ENCODE results near the gene CDC25A.
A peak's percentile ranks its signal among the peaks of the same experiment; 100 is the strongest.
"Not testable (repeated sequence)": the region's sequence is repeated elsewhere in the genome, so short reads cannot be mapped to it uniquely, and the experiment has no call there.

Gene CDC25A

DNA sequence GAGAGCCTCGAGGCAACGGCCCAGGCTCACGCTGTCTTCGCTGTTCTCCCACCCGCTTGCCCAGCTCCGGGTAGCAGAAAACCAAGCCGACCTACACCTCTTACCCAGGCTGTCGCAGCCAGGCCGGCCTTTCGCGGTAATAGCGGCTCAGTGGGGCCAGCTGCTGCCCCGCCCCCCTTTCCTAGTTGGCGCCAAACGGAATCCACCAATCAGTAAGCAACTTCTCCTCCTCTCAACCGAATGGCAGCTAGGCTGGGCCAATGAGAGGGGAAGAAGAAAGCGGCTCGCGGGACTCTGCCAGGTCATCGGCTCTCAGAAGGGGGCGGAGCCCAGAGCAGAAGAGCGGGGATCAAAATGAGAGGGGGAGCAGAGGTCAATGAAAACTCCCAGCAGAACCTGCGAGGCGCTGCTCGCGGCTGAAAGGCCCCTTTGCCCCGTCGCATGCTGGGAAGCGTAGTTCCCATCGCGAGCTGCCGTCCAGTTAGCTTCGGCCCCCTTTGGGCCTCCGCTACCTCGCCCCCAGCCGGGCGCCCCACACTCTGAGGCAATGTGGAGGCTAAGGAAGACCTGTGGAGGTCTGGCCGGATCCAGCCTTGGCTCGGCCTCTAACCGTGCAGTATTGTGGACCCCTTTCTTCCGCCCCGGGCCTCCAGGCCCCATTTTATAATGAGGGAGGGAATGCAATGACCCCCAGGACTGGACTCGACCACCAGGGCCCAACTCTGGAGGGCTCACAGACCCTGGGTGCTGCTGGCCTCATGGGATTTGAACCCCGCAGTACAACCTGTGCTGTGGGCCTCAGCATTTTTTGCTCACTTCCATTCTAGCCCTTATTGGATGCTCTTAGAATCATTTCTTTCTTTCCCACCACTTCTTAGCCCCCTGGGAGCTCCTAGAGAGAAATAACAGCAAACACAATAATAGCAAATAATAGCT, at the start of gene CDC25A:
Gene CDC25A, minus strand, starts transcription at position 152 of the 936 bp plus-strand sequence. CDS start 470 bp downstream, outside the sequence.
- DNase-seq, result peak; percentile 93

DNA sequence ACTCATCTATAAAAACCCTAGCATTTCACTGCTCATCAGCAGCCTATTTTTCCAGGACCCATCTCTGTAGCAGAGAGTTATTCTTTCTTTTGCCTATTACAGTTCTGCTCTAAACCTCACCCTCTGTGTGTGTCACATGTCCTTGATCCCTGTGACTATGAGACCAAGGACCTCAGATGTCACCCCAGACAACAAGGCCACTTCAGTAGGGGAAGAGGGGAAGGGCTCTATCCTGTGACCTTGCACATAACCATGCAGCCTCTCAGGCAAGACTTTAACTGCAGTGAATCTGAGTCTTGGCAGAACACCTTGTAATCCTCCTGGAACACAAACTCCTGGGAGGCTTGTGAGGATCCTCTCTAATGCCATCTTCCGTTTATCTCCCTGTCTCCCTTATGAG, 48.3 kb upstream of the CDC25A start:
- DNase-seq, result no peak

DNA sequence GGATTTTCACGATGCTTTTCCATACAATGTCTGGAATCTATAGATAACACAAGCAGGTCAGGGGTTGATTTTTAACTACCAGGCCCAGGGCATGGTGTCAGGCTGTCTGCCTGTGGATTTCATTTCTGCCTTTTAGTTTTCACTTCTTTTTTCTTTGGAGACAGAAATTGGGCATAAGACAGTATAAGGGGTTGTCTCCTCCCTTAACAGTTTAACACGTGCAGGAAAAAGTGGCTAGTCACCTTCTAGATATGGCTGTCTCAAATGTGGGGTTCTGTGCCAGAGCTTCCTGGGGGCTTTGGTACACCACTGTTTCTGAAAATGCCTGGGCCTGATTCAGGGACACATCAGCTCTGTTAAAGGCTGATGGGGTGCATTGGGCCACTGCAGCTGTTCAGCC, 45.3 kb upstream of the CDC25A start:
- no peak for DNase-seq

DNA sequence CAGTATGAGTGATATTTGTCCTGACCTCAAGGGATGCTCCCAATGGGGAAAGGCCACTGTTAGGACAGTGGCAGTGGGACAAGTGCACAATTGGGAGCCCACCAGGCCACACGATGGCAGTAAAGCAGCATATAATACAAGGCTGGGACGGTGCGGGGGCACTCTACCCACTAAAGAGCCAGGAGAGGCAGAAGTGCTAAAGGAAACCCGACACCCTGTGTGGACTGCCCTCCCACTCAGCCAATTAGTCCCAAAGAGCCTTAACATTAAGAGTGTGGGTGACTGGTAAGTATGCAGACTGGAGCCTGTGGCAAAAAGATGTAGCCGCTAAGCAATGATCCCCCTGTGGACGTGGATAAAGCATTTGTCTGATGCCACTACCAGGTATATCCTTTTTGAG, 44.5 kb upstream of the CDC25A start:
- peak; percentile 82 for DNase-seq

DNA sequence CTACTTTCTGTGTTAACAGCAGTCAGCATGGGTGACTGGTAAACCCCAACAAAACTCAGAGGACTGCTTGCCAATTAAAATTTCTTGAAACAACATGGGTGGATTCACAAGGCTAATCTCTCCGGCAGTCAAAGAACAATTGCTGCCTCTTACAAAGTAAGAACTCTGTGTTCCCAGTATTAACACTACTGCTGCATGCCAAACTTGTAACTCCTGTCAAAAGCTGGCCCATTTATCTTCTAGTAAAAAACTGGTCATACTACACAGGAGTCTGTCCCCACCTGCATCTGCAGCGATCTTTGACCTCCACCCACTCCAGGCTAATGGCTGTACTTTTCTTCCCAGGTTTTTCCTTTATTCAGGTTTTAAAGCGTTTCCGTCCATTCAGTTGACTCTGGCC, 44.0 kb upstream of the CDC25A start:
- no peak for DNase-seq

DNA sequence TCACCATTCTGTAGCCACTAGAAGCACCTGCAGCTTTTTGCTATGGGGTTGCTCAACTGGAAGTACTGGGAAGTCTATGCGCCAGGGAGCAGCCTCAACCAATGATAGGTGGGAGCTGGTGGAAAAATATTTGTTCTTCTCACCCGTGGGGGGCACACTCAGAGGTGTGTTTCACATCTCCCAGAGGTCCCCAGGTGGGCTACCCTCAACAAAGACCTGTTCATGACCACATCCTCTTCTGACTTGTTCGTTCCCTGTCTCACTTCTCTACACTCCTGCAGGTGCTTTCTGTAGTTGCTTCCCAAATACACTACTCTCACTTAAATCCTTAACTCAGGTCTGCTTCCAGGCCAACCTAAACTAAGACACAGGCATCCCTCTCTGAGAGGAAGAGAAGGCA, 38.7 kb upstream of the CDC25A start:
- no peak for DNase-seq

DNA sequence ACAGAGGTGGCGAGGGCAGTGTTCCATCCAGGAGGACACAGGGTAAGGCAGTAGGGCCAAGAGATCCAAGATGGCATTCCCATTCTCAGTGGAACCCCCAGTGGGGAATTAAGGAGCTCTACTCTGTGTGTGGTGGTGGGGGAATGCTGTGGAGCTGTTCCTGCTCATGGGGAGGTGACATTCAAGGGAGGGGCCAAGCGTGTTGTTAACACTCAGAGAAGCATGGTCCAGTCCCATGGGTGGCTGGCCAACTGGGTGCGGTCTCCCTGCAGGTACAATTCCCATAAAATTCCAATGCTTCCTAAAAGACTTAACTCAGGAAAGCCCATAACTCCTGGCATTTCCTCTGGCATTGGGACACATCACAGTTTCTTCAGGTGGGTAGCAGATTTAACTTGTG, 37.4 kb upstream of the CDC25A start:
- DNase-seq, result no peak

DNA sequence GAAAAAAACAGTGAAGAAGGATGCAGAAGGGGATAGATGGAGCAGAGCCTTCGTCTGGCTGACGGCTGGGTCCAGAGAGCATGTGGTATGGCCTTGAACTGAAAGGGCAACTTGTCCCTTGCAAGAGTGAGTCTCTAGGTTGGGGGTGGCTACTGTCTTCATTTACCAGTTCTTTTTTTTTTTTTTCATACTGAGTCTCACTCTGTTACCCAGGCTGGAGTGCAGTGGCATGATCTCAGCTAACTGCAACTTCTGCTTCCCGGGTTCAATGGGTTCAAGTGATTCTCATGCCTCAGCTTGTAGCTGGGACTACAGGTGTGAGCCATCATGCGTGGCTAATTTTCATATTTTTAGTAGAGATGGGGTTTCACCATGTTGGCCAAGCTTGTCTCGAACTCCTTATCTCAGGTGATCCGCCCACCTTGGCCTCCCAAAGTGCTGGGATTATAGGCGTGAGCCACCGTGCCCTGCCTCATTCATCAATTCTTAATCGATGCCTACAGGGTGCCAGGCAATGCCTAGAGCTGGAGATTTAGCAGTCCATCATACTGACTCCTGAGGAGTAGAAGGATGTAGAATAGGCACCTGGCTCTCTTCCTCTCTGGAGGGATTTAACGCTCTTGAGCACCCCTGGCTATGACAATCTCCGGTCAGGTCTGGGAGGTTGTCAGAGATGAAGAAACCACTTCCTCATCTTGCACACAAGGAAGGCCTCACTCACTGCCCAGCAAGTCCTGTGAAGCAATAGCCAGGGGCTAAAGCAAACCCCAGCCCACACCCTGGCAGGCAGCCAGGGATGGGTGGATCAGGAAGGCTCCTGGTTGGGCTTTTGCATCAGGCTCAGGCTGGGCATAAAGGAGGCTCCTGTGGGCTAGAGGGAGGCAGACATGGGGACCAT, 34.6 kb upstream of the CDC25A start, which contains the start of gene CAMP:
Gene CAMP, plus strand, starts transcription at position 880 of the 898 bp plus-strand sequence. Its CDS starts 17 bp downstream, at position 897.
- DNase-seq, result no peak

DNA sequence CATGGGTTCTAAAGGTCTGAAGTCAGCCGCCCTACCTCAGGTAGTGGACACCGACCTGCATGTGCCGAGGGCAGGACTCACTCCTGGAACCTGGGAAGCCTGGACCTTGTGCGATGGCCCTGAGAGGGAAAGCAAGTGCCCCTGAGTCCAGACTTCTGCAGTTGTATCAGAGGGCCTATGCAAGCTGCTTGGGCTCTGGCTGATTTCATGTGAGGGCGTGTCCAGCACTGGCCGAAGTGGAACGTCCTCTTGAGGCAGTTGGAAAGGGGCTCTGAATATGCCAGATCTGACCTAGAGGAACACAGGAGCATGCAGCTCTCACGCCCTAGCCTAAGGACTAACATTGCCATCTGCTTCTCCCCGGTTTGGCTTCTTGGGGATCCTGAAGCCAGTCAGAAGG, 32.5 kb upstream of the CDC25A start:
- DNase-seq, result no peak

DNA sequence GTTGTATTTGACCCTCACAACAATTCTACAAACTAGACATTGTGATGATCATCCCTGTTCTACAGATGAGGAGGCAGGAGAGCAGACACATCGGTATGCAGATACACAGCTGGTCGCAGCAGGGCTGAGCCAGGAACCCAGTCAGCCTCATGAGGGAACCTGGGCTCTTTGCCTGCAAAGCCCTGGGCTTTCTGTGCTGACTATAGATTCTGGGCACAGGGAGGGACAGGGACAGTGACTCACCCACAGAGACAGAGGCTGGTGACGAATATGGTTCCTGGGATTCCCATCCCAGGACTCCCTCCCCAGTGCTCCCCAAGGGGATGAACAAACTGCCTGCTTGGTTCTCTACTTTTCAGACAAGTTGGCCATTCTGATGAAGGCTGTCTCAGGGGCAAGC, 31.3 kb upstream of the CDC25A start:
- DNase-seq, result no peak

DNA sequence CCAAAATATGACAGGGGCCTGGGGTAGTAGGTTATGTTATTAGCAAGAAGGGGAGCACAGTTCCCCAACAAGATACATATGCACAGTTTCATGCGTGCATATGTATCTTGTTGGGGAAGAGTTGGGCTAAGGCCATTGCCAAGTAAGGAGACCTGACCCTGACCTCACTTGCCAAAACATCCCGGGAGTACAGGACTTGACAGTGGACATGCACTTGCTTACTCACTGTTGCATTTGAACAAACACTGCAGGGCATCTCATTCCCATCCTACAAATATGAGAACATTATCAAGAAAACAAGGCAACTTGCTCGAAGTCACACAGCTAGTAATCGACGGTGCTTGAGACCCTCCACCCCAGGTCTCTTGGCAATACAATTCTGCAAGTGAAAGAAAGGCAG, 30.3 kb upstream of the CDC25A start:
- DNase-seq, result no peak

DNA sequence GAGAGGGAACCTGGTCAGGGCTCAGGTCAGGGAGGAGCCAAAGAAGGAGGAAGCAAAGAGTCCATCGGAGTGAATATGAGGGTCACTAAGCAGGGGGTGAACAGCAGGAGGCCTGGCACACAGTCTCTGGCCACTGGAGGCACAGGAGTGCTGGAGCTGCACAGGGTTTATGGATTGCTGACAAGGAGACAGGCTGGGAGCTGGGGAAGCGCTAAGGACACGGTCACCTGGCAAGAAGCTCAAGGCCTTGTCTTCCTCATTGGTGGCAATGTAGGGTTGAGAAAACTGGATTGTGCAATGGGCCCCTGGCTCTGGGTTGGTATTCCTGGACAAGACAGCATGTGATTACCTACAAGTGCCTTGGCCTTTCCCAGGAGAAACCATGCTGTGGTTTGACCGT, 29.2 kb upstream of the CDC25A start:
- no peak for DNase-seq

DNA sequence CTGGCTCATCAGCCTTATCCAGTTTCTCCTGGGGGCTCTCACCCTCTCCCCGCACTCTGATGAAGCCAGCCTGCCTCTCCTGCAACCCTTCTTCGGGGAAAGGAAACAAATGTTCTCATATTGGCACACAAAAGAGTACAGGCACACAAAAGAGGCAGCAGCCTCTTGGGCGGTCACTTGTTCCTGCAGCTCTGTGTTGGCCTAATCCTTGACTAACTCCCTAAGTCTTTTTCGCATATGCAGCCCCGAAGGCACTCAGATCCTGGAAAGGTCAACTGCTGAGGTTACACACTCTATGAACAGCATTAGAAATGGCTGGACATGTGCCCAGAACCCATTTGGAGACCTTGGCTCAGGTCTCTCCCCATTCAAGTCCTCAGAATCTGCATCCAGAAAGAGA, 27.7 kb upstream of the CDC25A start:
- DNase-seq, result no peak

DNA sequence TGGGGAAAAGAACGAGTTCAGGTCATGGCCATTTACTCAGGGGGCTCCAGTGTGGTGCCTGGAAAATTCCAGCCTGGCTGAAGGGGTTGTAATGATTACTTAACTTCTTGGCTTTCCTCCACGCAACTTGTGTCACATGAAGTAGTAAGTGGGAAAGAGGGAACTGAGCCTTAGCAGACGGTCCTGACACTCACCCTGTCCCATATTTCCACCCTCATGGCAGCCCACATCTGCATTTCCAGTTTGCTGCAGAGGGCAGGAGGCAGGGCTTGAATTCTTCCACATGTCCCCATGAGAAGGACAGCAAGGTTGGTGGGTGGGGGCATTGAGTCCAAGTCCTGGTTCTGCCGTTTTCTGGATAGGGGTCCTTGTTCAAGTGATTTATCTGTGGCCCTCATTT, 27.2 kb upstream of the CDC25A start:
- no peak for DNase-seq

DNA sequence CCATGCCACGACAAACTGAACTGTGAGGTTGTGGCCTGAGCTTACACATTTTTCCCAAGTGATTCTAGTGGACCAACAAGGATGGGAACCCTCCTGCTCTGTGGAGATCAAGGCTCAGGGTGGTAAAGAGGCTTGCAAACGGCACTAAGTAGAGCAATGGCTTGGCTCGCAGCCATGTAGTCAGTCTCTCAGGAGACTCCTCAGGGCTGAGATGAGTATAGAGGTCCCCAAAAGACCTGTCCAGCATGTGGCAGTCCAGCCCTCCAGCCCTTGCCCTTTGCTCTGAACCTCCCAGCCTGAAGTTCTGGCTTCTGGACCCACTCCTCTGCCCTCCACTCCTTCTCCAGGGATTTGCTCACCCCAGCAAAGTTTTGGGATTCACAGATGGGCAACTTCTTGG, 26.8 kb upstream of the CDC25A start:
- DNase-seq, result no peak

DNA sequence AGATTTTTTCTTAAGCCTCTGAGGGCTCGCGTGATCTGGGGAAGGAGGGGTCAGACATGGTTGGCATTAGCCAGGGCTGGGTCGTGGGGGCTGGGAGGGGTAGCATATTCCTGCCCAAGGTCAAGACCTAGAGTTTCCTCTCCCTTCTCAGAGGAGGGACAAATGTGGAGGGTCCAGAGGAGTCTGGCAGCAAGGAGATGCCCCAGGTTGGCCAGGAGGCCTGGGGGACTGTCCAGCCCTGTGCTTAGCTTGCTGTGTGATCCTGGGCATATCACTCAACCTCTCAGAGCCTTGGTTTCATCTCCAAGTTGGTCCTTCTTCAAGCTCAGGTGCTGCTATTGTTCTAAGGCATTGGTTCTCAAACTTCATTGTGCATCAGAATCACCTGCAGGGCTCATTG, 26.0 kb upstream of the CDC25A start:
- DNase-seq, result no peak

DNA sequence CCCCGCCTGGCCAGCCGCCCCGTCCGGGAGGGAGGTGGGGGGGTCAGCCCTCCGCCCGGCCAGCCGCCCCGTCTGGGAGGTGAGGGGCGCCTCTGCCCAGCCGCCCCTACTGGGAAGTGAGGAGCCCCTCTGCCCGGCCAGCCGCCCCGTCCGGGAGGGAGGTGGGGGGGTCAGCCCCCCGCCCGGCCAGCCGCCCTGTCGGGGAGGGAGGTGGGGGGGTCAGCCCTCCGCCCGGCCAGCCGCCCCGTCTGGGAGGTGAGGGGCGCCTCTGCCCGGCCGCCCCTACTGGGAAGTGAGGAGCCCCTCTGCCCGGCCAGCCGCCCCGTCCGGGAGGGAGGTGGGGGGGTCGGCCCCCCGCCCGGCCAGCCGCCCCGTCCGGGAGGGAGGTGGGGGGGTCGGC, 23.6 kb upstream of the CDC25A start:
- DNase-seq, result not testable (repeated sequence)

DNA sequence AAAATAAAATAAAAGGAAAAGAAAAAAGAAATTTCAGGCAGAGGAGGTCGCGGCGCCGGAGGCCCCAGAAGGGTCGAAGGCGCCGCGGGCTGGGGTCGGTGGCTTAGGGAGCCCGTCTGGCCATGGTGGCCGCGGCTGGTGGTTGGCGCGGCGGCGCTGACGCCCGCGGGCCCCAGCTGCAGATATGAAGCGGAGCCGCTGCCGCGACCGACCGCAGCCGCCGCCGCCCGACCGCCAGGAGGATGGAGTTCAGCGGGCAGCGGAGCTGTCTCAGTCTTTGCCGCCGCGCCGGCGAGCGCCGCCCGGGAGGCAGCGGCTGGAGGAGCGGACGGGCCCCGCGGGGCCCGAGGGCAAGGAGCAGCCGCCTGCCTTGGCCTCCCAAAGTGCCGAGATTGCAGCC, 22.3 kb upstream of the CDC25A start:
- DNase-seq, result not testable (repeated sequence)

DNA sequence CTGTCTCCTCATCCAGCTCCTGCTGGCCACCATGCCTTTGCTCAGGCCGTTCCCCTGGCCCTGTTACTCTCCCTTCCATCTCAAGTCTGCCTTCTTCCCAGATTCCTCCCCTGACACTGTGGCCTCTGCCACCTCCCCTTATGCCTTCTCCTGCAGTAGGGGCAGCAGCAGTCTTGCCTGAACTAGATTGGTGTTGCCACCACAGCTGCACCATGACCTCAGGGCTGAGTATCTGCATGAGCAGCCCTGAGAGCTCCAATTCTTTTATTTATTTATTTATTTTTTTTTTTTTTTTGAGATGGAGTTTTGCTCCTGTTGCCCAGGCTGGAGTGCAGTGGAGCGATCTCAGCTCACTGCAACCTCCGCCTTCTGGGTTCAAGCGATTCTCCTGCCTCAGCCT, 21.2 kb upstream of the CDC25A start:
- no peak for DNase-seq

DNA sequence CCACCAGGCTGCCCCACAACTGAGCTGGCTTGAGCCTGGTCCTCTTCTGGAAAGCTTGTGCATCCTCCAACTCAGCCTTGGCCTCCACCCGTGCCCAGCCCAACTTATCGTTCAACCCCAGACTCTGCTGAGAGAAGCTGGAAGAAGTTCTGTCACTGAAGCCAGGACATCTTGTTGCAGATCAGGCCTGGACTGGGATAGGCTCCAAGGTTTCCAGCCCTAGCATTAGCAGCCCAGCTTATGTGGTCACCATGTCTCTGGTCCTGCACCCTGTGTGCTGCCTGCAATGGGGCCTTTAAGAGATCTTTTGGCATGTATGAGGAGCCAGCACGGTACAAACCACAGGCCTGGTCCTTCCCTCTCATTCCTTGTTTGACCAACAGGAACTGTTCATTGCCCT, 19.9 kb upstream of the CDC25A start:
- no peak for DNase-seq

DNA sequence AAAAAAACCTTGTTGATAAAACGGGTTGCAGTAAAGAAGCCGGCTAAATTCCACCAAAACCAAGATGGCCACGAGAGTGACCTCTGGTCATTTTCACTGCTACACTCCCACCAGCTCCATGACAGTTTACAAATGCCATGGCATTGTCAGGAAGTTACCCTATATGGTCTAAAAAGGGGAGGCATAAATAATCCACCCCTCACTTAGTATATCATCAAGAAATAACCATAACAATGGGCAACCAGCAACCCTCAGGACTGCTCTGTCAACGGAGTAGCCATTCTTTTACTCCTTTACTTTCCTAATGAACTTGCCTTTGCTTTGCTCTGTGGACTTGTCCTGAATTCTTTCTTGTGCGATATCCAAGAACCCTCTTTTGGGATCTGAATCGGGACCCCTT, 14.4 kb upstream of the CDC25A start:
- DNase-seq, result no peak

DNA sequence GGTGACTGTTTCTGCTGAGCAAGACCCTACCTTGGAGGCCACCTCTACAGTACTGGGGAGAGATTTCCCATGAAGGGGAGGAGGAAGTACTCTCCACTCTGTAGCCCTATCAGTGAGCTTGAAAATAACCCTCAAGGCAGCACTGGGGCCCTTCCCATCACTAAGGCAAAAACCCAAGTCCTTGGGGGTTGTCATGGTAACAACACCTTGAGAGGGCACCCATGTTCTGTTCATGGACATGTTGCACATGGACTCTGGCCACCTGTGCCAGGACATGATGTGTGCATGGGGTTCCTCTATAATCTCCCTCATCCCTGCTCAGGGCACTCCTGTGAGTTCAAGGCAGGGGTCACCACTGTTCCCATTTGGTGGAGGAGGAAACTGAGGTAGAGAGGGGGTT, 10.9 kb upstream of the CDC25A start:
- no peak for DNase-seq

DNA sequence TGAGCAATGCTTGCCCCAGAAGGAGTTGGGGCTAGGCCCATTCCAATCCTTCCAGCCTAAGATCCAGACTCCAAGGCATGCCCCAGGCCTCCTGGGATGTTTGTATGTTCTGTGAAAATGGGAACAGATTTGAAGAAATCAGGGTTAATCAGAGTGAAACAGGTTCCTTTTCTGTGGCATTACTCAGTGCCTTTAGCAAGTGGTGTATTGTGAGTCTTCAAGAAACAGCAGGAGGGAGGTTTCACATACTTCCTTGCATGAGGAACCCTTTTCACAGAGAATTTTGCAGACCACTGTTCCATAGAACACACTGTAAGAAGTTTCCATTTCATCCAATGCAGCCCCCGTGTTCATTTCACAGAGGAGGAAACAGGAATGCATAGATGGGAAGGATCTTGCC, 8.4 kb upstream of the CDC25A start:
- DNase-seq, result no peak

All from activated CD8-positive, alpha-beta memory T cell treated with anti-CD3 and anti-CD28 coated beads, Interleukin-2, amount 50 U/mL, for 48 hours (primary cell).